COLO668 (cell line): ENCODE data around the gene IRGQ.
"Not testable (repeated sequence)": the region's sequence is repeated elsewhere in the genome, so short reads cannot be mapped to it uniquely, and the experiment has no call there.

Experiments
- DNase-seq: peaks from one replicate; lab custom pipeline; 2025; ENCODE audit not compliant: unreplicated experiment; lab: John Stamatoyannopoulos, UW

IRGQ gene

DNA sequence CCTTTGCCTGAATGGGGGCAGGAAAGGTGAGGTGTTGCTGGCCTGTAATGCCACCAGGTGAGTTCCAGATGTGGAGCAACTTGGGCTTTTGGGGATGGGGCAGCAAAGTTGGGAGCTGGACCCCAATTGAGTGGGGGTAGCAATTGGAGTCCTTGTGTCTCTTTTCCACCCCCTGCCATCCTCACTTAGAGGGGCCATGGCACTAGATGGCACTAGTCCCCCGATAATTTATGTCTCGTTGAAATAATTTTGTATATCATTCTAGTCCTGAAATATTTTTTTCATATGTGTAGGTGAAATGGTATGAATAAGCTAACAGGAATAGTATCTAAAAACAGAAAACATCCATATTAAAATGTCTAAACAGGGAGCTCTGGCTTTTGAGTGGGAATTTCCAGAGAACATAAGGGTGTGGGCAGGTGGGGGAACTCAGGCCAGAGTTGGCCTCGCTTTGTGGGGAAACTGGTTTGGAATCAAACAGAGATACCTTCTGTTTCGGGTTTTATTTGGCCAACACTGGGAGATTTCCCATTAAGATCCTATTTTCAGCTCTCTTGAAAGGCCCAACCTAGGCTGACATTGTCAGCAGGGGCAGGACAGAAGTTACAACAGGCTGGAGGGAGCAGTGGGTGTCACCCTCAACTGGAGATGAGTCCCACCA lies 3.8 kb upstream of the IRGQ start:
- DNase-seq, result no peak

- DNase-seq, result no peak
Observed at GRCh38 chr19:43598445-43599240, 2.7 kb upstream of the IRGQ start.

- no peak for DNase-seq
Observed at GRCh38 chr19:43597876-43598275, 1.9 kb upstream of the IRGQ start.

DNA sequence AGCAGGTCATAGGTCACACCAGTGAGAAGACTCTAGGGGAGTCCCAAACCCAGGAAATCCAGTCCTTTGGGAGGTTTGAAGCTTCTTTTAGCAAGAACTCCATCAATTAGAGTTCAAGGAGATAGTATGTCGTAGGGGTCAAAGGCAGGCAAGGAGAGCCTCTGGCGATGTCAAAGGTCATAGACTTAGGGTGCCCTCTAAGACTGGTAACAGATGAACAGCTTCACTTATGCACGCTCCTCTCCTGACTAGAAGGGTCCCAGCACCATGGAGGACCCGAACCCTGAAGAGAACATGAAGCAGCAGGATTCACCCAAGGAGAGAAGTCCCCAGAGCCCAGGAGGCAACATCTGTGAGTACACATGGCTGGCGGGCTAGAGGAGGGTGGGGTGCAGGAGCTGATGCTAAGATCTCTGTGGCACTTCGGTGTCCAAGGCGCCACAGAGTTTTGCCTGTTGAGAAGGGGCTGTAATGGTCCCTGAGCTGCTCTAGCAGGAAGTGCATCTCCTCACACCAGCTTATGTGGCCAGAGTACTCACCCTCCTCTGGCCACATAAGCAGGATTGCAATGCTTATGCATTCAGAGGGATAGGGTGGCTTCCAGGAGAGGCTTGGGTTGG lies 1.0 kb upstream of the IRGQ start:
- DNase-seq, result no peak

DNA sequence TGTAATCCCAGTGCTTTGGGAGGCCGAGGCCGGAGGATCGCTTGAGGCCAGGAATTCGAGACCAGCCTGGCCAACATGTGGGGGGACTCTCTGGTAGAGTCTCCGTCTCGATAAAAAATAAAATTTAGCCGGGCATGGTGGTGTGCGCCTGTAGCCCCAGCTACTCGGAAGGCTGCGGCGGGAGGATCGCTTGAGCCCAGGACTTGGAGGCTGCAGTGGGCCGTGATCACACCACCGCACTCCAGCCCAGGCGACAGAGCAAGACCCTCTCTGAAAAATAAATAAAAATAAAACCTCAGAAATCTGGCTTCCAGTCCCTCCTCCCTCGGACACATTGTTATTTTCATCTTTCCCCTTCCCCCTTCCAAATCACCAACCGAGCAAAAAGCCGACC lies 332 bp downstream of the IRGQ start:
- DNase-seq, result peak; percentile 38

GRCh38 chr19:43594710-43595604 lies 977 bp downstream of the IRGQ start:
- peak; percentile 80 for DNase-seq

GRCh38 chr19:43594081-43594697 lies 1.7 kb downstream of the IRGQ start:
- no peak for DNase-seq

- DNase-seq, result no peak
Observed at GRCh38 chr19:43592800-43593350, 3.1 kb downstream of the IRGQ start.

DNA sequence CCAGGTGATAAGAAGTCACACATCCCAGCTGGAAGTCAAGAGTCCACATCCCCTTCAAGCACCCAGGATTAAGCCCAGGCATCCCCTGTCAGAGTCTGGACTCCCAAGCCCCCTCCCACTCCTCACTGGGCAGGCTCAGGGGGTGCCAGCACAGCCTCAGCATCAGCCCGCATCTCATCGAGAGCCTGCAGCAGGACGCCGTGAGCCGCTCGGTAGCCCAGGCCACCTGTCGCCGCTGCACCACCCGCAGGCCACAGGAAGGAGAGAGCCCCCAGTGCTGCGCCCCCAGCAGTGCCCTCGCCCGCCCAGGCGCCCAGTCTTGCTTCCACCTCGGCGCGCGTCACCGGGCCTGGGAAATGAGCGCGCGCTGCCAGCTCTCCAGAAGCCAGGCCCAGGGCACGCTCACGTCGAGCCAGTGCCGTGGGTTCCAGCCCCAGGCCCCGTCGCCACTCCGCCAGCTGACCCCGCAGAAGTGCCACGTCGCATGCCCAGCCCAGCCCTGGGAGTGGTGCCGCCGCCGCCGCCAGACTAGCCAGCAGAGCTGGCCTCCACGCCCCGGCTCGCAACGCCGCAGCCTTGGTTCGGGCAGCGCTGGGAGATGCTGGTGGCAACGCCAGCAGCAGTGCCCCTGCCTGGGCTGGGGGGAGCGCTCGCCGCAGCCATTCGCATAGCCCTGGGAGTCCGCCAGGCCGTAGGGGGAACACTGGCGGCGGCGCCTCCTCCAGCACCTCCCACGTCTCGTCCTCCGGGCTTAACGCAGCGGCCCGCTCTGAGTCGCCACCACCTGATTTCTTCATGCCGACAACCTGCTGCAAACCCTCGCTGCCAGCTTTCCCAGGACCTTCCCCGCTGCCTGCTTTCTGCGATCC lies 3.8 kb downstream of the IRGQ start:
- no peak for DNase-seq

DNA sequence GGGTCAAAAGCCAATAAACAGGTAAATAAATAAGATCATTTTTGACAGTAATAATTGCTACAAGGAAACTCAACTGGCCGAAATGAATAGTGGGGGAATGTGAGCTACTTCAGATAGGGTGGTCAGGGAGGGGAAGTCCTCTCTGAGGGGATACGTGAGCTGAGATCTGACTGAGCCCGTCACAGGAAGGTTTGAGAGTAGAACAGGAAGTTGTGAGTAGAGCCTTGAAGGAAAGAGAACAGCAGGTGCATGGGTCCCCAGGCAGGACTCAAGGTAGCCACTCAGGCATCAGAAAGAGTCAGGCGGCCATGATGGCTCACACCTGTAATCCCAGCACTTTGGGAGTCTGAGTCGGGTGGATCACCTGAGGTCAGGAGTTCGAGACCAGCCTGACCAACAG lies 6.3 kb downstream of the IRGQ start:
- no peak for DNase-seq

- DNase-seq, result no peak
Observed at GRCh38 chr19:43589277-43589676, 6.7 kb downstream of the IRGQ start.

- not testable (repeated sequence) for DNase-seq
Observed at GRCh38 chr19:43587029-43587428, 8.9 kb downstream of the IRGQ start.

DNA sequence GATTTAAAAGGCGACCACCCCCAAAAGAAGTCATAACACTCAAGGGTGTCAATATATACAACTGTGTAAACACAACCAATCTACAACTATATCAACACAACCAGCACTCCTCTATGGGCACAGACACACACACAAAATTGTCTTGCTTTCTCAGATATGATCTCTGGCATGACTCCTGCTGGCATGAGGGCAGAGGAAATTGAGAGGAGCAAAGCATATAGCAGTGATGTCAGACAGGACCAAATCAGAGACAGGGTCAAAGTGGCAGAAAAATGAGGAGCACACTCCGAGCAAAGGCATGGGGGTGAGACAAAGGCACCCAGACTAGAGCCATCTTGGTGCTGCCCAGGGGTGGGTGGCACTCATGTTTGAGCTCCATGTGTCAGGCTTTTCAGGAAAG lies 9.6 kb downstream of the IRGQ start:
- DNase-seq, result no peak

DNA sequence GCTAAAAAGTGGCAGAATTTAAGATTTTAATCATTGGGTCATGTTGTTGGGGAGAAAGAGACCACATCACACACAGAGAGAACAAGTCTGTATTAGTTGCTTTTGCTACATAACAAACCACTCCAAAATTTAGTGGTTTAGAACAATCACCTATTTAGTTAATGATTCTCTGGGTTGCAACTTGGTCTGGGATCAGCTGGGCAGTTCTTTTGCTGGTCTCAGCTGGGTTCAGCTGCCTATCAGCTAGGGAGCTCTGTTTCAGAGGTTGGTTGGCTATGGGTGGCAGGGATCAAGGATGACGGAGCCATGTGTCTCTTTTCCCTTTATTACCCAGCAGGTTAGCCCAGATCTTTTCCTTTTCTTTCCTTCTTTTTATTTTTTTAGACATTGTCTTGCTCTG lies 11.4 kb downstream of the IRGQ start:
- no peak for DNase-seq

GRCh38 chr19:43582495-43582894 lies 13.4 kb downstream of the IRGQ start:
- DNase-seq, result no peak

GRCh38 chr19:43581467-43581866 lies 14.5 kb downstream of the IRGQ start:
- no peak for DNase-seq

DNA sequence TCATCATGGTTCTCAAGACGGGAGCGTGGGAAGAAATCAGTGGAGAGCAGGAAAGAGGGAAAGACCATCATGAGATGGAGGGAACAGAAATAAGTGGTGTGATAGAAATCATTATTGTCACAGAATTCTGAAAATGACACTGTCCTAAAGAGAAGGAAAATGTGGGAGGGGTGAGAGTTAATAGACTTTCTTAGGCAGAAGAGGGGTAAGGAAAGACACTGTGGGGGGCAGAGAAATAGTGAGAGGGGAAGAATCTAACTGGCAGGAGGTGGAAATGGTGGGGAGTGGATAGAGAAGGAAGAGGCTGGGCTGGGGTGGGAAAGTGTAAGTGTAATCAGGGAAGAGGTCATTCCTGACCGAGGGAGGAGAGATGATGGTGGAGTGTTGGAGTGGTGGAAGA lies 17.1 kb downstream of the IRGQ start:
- DNase-seq, result no peak

- DNase-seq, result no peak
Observed at GRCh38 chr19:43575955-43576878, 19.7 kb downstream of the IRGQ start.
